Endometrium (tissue), 2 donors: Measurements from ENCODE around the gene NR1H3.
"Not testable (repeated sequence)": the region's sequence is repeated elsewhere in the genome, so short reads cannot be mapped to it uniquely, and the experiment has no call there.

Experiments
- FAIRE-seq: peaks from 2 replicates; lab custom pipeline; 2012; peaks lifted over from hg19 to GRCh38; lab: Jason Lieb, UNC
- donor health status: control.
- donor health status: control.

NR1H3 gene

GRCh38 chr11:47257517-47258316 is at the start of gene NR1H3:
TSS of gene NR1H3 (plus strand) at chr11:47257996. CDS start at chr11:47259217, 1,221 bp downstream.
- FAIRE-seq, result no peak

GRCh38 chr11:47208008-47208552 is 49.7 kb upstream of the NR1H3 start:
- FAIRE-seq, result not testable (repeated sequence)

GRCh38 chr11:47208628-47209027 is 49.2 kb upstream of the NR1H3 start:
- no peak for FAIRE-seq

- no peak for FAIRE-seq
Measured at GRCh38 chr11:47212938-47213337, 44.9 kb upstream of the NR1H3 start.

DNA sequence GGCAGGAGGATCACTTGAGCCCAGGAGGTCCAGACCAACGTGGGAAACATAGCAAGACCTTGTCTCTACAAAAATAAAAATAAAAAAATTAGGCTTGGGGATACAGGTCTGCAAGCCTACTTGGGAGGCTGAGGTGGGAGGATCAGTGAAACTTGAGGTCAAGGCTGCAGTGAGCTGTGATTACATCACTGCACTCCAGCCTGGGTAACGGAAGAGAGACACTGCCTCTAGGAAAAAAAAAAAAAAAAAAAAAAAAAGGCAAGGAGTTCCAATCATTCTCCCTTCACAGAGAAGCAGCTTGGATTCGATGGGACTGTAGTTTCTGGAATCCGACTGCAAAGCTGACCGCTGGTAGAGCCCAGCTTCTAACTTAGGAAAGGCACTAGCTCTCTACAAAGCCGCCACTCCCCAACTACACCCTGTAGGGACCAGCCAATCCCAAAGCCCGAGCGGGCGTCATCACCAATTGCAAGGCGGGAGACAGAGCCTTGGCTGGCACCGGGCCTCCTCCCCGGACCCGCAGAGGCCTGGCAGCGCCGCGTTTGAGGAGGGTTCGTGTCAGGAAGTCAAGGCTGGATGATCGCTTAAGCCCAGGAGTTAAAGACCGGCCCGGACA is 43.7 kb upstream of the NR1H3 start:
- no peak for FAIRE-seq

DNA sequence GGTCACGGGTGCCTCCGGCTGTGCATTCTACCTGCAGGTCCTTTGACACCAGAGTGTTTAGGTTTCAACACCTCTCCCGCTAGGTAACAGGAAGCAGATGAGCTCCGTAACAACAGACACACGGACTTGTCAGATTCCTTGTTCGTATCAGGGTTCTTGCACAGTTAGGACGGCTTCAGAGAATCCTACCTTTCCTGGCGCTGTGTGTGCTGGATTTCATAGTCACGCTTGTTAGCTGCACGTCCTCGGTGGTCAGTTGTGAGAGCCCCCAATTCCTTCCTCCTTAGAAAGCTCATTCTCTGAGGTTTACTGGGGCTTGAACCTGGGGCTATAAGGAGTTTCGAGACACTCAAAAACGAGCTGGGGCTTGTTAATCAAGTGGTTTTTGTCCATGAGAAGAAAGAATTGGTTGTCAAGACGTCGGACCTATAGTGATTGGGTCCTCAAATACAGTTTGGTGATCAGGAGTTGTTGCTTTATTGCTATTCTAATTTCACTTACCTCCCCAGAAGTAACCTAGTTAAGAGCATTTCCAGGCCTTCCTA is 42.4 kb upstream of the NR1H3 start:
- no peak for FAIRE-seq

GRCh38 chr11:47216121-47216798 is 41.5 kb upstream of the NR1H3 start:
- no peak for FAIRE-seq

DNA sequence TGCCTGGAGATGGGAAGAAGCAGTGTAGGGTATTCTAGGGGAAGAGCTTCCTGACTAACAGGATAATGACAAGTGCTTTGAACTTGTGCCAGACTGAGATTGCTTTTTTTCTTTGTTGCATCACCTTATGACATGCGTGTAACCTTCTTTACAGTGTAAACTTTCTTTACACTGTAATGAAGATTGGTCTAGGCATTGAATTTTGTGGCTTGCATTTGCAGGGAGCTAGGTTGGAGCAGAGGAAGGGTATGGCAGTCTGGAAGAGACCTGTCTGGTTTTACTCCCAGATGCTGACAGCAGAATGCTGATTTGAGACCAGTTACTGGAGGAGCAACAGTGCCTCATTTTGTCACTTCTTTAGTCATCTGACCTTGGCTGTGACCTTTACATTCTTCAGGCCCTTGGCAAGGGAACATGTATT is 37.4 kb upstream of the NR1H3 start:
- no peak for FAIRE-seq

- FAIRE-seq, result no peak
Measured at GRCh38 chr11:47222696-47223095, 35.1 kb upstream of the NR1H3 start.

DNA sequence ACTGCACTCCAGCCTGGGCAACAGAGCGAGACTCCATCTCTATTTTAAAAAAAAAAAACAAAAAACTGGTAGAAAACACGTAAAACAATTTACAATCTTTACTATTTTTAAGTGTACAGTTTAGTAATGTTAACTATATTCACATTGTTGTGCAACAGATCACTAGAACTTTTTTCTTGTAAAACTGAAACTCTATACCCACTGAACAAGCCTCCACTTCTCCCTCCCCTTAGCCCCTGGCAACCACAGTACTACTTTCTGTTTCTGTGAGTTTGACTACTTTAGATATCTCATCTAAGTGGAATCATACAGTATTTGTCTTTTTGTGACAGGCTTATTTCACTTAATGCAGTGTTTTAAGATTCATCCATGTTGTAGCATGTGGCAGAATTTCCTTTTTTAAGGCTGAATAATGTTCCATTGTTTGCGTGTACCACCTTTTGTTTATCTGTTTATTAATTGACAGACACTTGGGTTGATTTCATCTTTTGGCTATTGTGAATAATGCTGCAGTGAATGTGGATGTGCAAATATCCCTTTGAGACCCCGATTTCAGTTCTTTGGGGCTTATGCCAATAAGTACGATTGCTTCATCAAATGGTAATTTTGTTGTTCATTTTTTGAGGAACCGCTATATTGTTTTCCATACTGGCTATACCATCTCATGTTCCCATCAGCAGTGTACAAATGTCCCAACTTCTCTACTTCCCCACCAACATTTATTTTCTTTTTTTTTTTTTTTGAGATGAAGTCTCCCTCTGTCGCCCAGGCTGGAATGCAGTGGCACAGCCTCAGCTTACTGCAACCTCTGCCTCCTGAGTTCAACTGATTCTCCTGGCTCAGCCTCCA is 32.0 kb upstream of the NR1H3 start:
- FAIRE-seq, result no peak

- FAIRE-seq, result no peak
Measured at GRCh38 chr11:47229161-47229560, 28.6 kb upstream of the NR1H3 start.

DNA sequence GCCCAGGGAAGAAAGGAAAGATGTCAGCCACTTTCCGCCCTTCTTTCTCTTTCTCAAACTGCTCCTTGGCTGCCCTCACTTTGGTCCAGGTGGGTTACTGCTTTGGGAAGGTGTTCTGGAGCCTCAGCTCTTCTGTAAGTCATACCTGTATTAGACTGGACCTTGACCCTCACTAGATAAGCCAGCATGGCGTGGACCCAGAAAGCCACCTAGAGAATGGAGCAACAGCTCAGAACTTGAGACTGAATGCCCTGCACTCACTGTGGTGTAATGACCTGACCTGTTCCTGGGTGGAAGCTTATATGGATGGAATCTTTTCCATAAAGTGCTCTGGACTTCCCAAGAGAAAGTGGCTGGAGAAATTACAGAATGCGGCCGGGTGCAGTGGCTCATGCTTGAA is 24.7 kb upstream of the NR1H3 start:
- FAIRE-seq, result no peak

DNA sequence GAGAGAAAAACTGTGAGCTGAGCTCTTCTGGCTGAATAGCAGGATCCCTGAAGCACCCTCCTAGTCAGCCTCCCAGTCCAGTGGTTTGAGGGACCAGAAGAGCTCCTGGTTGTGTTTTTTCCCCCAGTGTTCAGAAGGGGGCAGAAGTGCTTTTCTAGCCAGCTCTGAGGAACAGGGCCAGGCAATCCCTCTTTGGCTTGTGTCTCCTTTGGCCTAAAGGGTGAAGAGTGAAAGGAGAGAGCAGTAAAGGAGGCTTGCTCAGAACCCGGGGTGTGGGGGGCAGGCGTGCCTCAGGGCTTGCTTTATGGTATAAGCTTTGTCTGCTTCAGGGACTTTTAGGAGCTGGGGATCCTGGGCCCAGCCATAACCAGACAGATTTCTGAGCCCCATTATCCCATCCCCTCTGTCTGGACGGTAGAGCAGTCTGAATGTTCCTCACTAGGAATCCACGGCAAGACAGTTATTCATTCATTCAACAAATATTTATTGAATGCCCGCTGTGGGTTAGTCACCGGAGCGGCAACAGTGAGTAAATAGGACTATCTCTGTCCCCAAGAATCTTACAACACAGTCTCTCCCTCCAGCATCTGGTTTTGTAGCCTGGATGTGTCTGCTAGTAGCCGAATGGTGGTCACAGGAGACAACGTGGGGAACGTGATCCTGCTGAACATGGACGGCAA is 23.7 kb upstream of the NR1H3 start:
- no peak for FAIRE-seq

- FAIRE-seq, result no peak
Measured at GRCh38 chr11:47234669-47235100, 23.1 kb upstream of the NR1H3 start.

GRCh38 chr11:47235163-47235562 is 22.6 kb upstream of the NR1H3 start:
- FAIRE-seq, result no peak

GRCh38 chr11:47236482-47236881 is 21.3 kb upstream of the NR1H3 start:
- no peak for FAIRE-seq

DNA sequence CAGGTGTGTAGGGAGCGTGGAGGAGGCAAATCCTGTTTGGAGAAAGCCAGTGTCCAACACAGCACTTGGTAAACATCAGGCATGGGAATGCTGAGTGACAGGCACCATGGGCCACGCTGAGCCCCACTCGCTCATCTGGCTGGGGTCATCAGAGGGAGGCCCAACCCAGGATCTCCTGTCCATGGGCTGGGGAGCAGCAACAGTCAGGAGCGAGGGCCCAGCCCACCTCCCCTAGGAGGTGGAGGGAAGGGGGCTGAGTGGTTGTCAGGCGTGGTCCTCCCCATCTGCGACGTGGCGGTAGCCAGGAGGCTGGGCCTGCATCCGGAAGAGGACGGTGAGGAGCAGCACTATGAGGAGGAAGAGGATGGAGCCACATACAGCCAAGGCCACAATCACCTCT is 17.9 kb upstream of the NR1H3 start:
- FAIRE-seq, result no peak

GRCh38 chr11:47241841-47242301 is 15.9 kb upstream of the NR1H3 start:
- FAIRE-seq, result no peak

GRCh38 chr11:47242596-47243192 is 15.1 kb upstream of the NR1H3 start:
- no peak for FAIRE-seq

- FAIRE-seq, result no peak
Measured at GRCh38 chr11:47243454-47243853, 14.3 kb upstream of the NR1H3 start.
